NCI-H774 (cell line): Measurements from ENCODE around the gene RIPK1.
"Not testable (repeated sequence)": the region's sequence is repeated elsewhere in the genome, so short reads cannot be mapped to it uniquely, and the experiment has no call there.

Source experiments
- DNase-seq: peaks from one replicate; lab custom pipeline; 2025; lab: John Stamatoyannopoulos, UW

RIPK1 gene

GRCh38 chr6:3136292-3137011 is 68.2 kb downstream of the RIPK1 start:
- DNase-seq = peak; percentile 16

- no peak for DNase-seq
These were observed 68.9 kb downstream of the RIPK1 start for GRCh38 chr6:3137057-3137777.

GRCh38 chr6:3137873-3138272 is 69.6 kb downstream of the RIPK1 start:
- not testable (repeated sequence) for DNase-seq

- no peak for DNase-seq
These were observed 70.0 kb downstream of the RIPK1 start for GRCh38 chr6:3138341-3138740.

GRCh38 chr6:3139090-3139903 is 71.0 kb downstream of the RIPK1 start:
- peak; percentile 91 for DNase-seq

- DNase-seq = no peak
These were observed 71.9 kb downstream of the RIPK1 start for GRCh38 chr6:3140201-3140600.

GRCh38 chr6:3142536-3142935 is 74.2 kb downstream of the RIPK1 start:
- no peak for DNase-seq

GRCh38 chr6:3143158-3143557 is 74.9 kb downstream of the RIPK1 start:
- no peak for DNase-seq

GRCh38 chr6:3144571-3144970 is 76.3 kb downstream of the RIPK1 start:
- DNase-seq = no peak

GRCh38 chr6:3147914-3148757 is 79.8 kb downstream of the RIPK1 start:
- no peak for DNase-seq

GRCh38 chr6:3151691-3152090 is 83.4 kb downstream of the RIPK1 start:
- DNase-seq = peak; percentile 61

- DNase-seq = no peak
These were observed 84.4 kb downstream of the RIPK1 start for GRCh38 chr6:3152689-3153088.

- DNase-seq = not testable (repeated sequence)
These were observed 87.1 kb downstream of the RIPK1 start for GRCh38 chr6:3155416-3155815.

GRCh38 chr6:3156184-3157130 is 88.2 kb downstream of the RIPK1 start:
- not testable (repeated sequence) for DNase-seq

GRCh38 chr6:3157131-3157933 is 89.0 kb downstream of the RIPK1 start, which contains the start of gene TUBB2A:
Gene TUBB2A (minus strand): TSS chr6:3157544. CDS start chr6:3157463, 81 bp downstream.
- peak; percentile 74 for DNase-seq

GRCh38 chr6:3159805-3160781 is 91.8 kb downstream of the RIPK1 start:
- peak; percentile 51 for DNase-seq

- DNase-seq = no peak
These were observed 93.8 kb downstream of the RIPK1 start for GRCh38 chr6:3162067-3162497.

- peak; percentile 81 for DNase-seq
These were observed 94.4 kb downstream of the RIPK1 start for GRCh38 chr6:3162565-3163247.
